ENCODE results near the gene STK40. TPM values are rescaled to one million over a fixed set of nuclear protein-coding genes. Genes with fewer than 3 reads are reported as not detected.
A peak's percentile ranks its signal among the peaks of the same experiment; 100 is the strongest.

Gene STK40
- polyA plus RNA-seq, 4 donors = 12.7 to 41.0 (median 25.3) TPM

- Histone ChIP-seq H3K9me3 (ENCODE audit: control insufficient read depth in 2 of 2, insufficient read depth in 1 of 2, low read depth in 1 of 2, low read length in 1 of 2) (no peaks in the 10 kb centered on the region), H3K27me3 (ENCODE audit: control insufficient read depth in 3 of 3, insufficient read depth in 3 of 3, low read length in 3 of 3) (no peaks in the 10 kb centered on the region), H3K4me1 (ENCODE audit: control insufficient read depth in 3 of 3, insufficient read depth in 2 of 3, low read depth in 1 of 3, low read length in 2 of 3) (peaks cover 0 to 6% (median 5%) of the 10 kb centered on the region in 3 donors), H3K4me3 (ENCODE audit: low read depth in 1 of 3, low read length in 3 of 3) (no peak overlapping the region), H3K36me3 (ENCODE audit: control insufficient read depth in 3 of 3, insufficient read depth in 2 of 3, low read depth in 1 of 3, low read length in 3 of 3) (peaks cover 7 to 29% (median 9%) of the 10 kb centered on the region in 3 donors), H3K27ac (ENCODE audit: low read depth in 1 of 3, low read length in 2 of 3) (no peak overlapping the region)
- FAIRE-seq = no peak
- no peak for DNase-seq
- WGBS, 3 donors = 78 to 79% (median 79%) methylated on average over 6 of the region's 6 CpGs
Measured at GRCh38 chr1:36396359-36396758, 10.6 kb upstream of the STK40 start.

GRCh38 chr1:36393686-36394085 lies 8.0 kb upstream of the STK40 start:
- no peak for FAIRE-seq
- WGBS, 3 donors = 95 to 97% (median 96%) methylated on average over 19 of the region's 19 CpGs
- H3K27me3 ChIP-seq (ENCODE audit: control insufficient read depth in 3 of 3, insufficient read depth in 3 of 3, low read length in 3 of 3) = no peaks in the 10 kb centered on the region

DNA sequence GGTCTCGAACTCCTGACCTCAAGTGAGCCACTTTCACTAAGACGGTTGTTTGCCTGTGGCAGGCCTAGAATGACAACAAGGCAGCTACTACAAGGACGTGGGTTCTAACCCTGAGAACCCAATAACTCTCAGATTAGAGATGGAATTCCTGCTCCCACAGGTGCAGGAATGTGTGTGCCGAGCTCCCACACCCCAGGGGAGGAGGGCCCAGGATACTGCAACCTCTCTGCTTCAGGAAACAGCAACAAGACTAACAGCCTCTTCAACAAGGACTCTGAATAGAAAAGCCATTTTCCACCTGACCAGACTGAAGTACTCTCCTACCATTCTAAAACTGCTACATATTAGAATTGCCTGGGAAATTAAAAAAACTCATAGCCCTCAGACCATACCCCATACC lies 7.1 kb upstream of the STK40 start:
- DNase-seq (no peak), FAIRE-seq (no peak)
- H3K36me3 ChIP-seq (ENCODE audit: control insufficient read depth in 3 of 3, insufficient read depth in 2 of 3, low read depth in 1 of 3, low read length in 3 of 3) = peaks cover 10 to 48% (median 12%) of the 10 kb centered on the region in 3 donors
- H3K4me1 ChIP-seq (ENCODE audit: control insufficient read depth in 3 of 3, insufficient read depth in 2 of 3, low read depth in 1 of 3, low read length in 2 of 3) = peaks cover 2 to 6% (median 3%) of the 10 kb centered on the region in 3 donors
- H3K4me3 ChIP-seq (ENCODE audit: low read depth in 1 of 3, low read length in 3 of 3) = no peak overlapping the region
- no peak overlapping the region for H3K27ac ChIP-seq (ENCODE audit: low read depth in 1 of 3, low read length in 2 of 3)
- WGBS, 3 donors = 89 to 95% (median 93%) methylated on average over 4 of the region's 4 CpGs
- H3K9me3 ChIP-seq (ENCODE audit: control insufficient read depth in 2 of 2, insufficient read depth in 1 of 2, low read depth in 1 of 2, low read length in 1 of 2) = no peaks in the 10 kb centered on the region
- H3K27me3 ChIP-seq (ENCODE audit: control insufficient read depth in 3 of 3, insufficient read depth in 3 of 3, low read length in 3 of 3) = no peaks in the 10 kb centered on the region

More at GRCh38 chr1:36393686-36394085, 8.0 kb upstream of the STK40 start:
- H3K4me1 ChIP-seq (ENCODE audit: control insufficient read depth in 3 of 3, insufficient read depth in 2 of 3, low read depth in 1 of 3, low read length in 2 of 3) = peaks cover 0 to 6% (median 5%) of the 10 kb centered on the region in 3 donors
- no peak overlapping the region for H3K4me3 ChIP-seq (ENCODE audit: low read depth in 1 of 3, low read length in 3 of 3)
- H3K9me3 ChIP-seq (ENCODE audit: control insufficient read depth in 2 of 2, insufficient read depth in 1 of 2, low read depth in 1 of 2, low read length in 1 of 2) = no peaks in the 10 kb centered on the region
- H3K27ac ChIP-seq (ENCODE audit: low read depth in 1 of 3, low read length in 2 of 3) = no peak overlapping the region
- H3K36me3 ChIP-seq (ENCODE audit: control insufficient read depth in 3 of 3, insufficient read depth in 2 of 3, low read depth in 1 of 3, low read length in 3 of 3) = peaks cover 10 to 45% (median 12%) of the 10 kb centered on the region in 3 donors
- no peak for DNase-seq

GRCh38 chr1:36391271-36391670 lies 5.5 kb upstream of the STK40 start:
- no peaks in the 10 kb centered on the region for H3K9me3 ChIP-seq (ENCODE audit: control insufficient read depth in 2 of 2, insufficient read depth in 1 of 2, low read depth in 1 of 2, low read length in 1 of 2)
- DNase-seq (no peak), FAIRE-seq (no peak)
- peaks cover 2 to 18% (median 2%) of the 10 kb centered on the region in 3 donors for H3K4me1 ChIP-seq (ENCODE audit: control insufficient read depth in 3 of 3, insufficient read depth in 2 of 3, low read depth in 1 of 3, low read length in 2 of 3)
- H3K4me3 ChIP-seq (ENCODE audit: low read depth in 1 of 3, low read length in 3 of 3) = no peak overlapping the region
- peaks cover 10 to 48% (median 12%) of the 10 kb centered on the region in 3 donors for H3K36me3 ChIP-seq (ENCODE audit: control insufficient read depth in 3 of 3, insufficient read depth in 2 of 3, low read depth in 1 of 3, low read length in 3 of 3)
- 90 to 96% (median 93%) methylated on average over 8 of the region's 8 CpGs for WGBS, 3 donors
- peak overlapping the region in 1 of 3 donors; percentile 43 for H3K27ac ChIP-seq (ENCODE audit: low read depth in 1 of 3, low read length in 2 of 3)
- H3K27me3 ChIP-seq (ENCODE audit: control insufficient read depth in 3 of 3, insufficient read depth in 3 of 3, low read length in 3 of 3) = no peaks in the 10 kb centered on the region

DNA sequence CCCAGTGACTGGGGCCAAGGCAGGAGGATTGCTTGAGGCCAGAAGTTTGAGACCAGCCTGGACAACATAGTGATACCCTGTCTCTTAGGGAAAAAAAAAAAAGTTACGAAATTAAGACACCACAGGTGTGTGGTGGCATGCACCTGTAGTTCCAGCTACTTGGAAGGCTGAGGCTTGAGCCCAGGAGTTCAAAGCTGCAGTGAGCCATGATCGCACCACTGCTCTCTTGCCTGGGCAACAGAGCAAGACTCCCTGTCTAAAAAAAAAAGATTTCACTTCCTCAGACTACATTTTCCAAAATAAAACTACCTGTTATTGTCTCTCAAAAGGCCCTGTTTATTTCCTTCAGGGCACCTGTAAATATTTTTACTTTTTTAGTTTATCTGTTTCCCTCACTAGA lies 4.7 kb upstream of the STK40 start:
- no peaks in the 10 kb centered on the region for H3K9me3 ChIP-seq (ENCODE audit: control insufficient read depth in 2 of 2, insufficient read depth in 1 of 2, low read depth in 1 of 2, low read length in 1 of 2)
- H3K27me3 ChIP-seq (ENCODE audit: control insufficient read depth in 3 of 3, insufficient read depth in 3 of 3, low read length in 3 of 3) = no peaks in the 10 kb centered on the region
- peaks cover 10 to 48% (median 12%) of the 10 kb centered on the region in 3 donors for H3K36me3 ChIP-seq (ENCODE audit: control insufficient read depth in 3 of 3, insufficient read depth in 2 of 3, low read depth in 1 of 3, low read length in 3 of 3)
- 87 to 94% (median 88%) methylated on average over 2 of the region's 2 CpGs for WGBS, 3 donors
- no peak for FAIRE-seq
- peaks cover 0 to 19% (median 2%) of the 10 kb centered on the region in 3 donors for H3K4me1 ChIP-seq (ENCODE audit: control insufficient read depth in 3 of 3, insufficient read depth in 2 of 3, low read depth in 1 of 3, low read length in 2 of 3)
- DNase-seq = no peak
- H3K27ac ChIP-seq (ENCODE audit: low read depth in 1 of 3, low read length in 2 of 3) = no peak overlapping the region
- no peak overlapping the region for H3K4me3 ChIP-seq (ENCODE audit: low read depth in 1 of 3, low read length in 3 of 3)

DNA sequence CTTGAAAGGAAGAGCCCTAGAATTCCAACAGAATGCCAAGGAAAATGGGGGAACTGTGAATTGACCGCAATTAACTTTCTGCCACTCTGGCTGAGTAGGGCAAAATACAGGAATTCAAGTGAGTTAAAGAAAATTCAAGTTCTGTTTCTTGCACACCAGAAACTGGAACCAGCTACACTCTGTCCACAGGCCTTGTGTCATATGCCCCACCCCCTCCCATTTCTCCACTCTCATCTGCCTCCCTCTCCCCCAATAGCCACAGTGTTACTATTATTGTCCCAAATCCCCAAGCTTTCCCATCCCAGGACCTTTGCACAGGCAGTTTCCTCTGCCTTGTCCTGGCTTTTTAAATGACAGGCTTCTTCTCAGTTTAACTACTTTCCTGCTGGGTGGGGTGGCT lies 4.3 kb upstream of the STK40 start:
- Histone ChIP-seq H3K27ac (ENCODE audit: low read depth in 1 of 3, low read length in 2 of 3) (no peak overlapping the region), H3K9me3 (ENCODE audit: control insufficient read depth in 2 of 2, insufficient read depth in 1 of 2, low read depth in 1 of 2, low read length in 1 of 2) (no peaks in the 10 kb centered on the region), H3K27me3 (ENCODE audit: control insufficient read depth in 3 of 3, insufficient read depth in 3 of 3, low read length in 3 of 3) (no peaks in the 10 kb centered on the region), H3K4me3 (ENCODE audit: low read depth in 1 of 3, low read length in 3 of 3) (no peak overlapping the region), H3K4me1 (ENCODE audit: control insufficient read depth in 3 of 3, insufficient read depth in 2 of 3, low read depth in 1 of 3, low read length in 2 of 3) (peaks cover 0 to 19% (median 2%) of the 10 kb centered on the region in 3 donors), H3K36me3 (ENCODE audit: control insufficient read depth in 3 of 3, insufficient read depth in 2 of 3, low read depth in 1 of 3, low read length in 3 of 3) (peaks cover 10 to 48% (median 12%) of the 10 kb centered on the region in 3 donors)
- DNase-seq (no peak), FAIRE-seq (no peak)
- 92 to 100% (median 100%) methylated on average over 1 of the region's 1 CpG for WGBS, 3 donors

DNA sequence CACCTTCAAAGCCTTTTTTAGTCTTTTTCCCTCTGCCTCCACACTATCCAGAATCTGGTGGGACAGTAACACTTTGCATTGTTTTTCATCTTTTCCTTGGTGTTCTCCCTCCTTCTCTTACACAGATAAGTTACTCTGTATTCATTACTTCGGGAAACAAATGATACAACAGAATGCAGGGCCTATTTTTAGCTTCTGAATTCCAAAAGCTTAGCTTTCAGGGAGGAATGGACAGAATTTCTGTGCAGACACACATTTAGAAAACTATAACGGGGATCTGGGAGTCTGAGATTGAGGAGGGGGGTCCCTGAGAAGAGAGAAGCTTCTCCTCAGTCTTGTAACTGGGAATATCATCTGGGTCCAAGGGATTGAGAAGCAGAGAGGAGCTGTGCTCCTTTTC lies 3.5 kb upstream of the STK40 start:
- Histone ChIP-seq H3K9me3 (ENCODE audit: control insufficient read depth in 2 of 2, insufficient read depth in 1 of 2, low read depth in 1 of 2, low read length in 1 of 2) (no peaks in the 10 kb centered on the region), H3K27me3 (ENCODE audit: control insufficient read depth in 3 of 3, insufficient read depth in 3 of 3, low read length in 3 of 3) (no peaks in the 10 kb centered on the region), H3K36me3 (ENCODE audit: control insufficient read depth in 3 of 3, insufficient read depth in 2 of 3, low read depth in 1 of 3, low read length in 3 of 3) (peaks cover 10 to 46% (median 12%) of the 10 kb centered on the region in 3 donors), H3K4me3 (ENCODE audit: low read depth in 1 of 3, low read length in 3 of 3) (no peak overlapping the region), H3K4me1 (ENCODE audit: control insufficient read depth in 3 of 3, insufficient read depth in 2 of 3, low read depth in 1 of 3, low read length in 2 of 3) (peaks cover 0 to 24% (median 2%) of the 10 kb centered on the region in 3 donors), H3K27ac (ENCODE audit: low read depth in 1 of 3, low read length in 2 of 3) (peak overlapping the region in 1 of 3 donors; percentile 18)
- no peak for FAIRE-seq
- no peak for DNase-seq
- WGBS, 3 donors = 81 to 100% (median 88%) methylated on average over 2 of the region's 2 CpGs

DNA sequence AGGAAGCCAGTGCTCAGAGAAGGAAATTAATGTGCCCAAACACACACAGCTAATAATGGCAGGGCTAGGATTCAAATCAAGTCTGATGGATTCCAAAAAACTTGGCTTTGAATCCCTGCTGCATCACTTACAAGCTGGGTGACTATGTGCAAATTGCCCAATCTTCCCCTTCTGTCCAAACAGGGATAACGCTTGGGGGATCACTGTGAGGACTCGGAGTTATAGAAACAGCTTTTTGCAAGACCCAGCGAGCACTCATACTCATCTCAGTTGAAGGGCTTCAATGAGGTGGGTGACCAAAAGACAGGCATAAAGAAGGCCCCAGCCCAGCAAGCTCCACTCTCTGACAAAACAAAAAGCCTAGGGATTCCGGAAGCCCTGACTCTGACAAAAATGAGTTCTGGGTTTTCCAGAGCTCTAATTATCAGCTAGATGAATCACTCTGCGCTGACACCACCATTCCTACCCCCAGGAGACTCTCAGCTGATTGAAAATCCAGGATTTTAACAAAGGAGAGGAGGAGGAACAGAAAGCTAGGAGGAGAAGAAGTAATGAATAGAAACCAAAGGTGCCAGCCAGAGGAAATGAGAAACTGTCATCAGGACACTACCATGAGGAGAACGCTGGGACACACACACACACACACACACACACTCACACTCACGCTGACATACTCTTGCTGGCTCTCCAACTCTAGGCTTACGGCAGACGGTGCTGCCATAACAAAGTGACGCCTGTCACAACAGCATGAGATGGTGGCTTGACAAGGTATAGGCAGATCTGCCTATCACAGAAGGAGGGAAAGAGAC lies 1.6 kb upstream of the STK40 start:
- Histone ChIP-seq H3K4me3 (ENCODE audit: low read depth in 1 of 3, low read length in 3 of 3) (peak overlapping the region in 1 of 3 donors; percentile 39), H3K4me1 (ENCODE audit: control insufficient read depth in 3 of 3, insufficient read depth in 2 of 3, low read depth in 1 of 3, low read length in 2 of 3) (peaks cover 2 to 33% (median 7%) of the 10 kb centered on the region in 3 donors), H3K27me3 (ENCODE audit: control insufficient read depth in 3 of 3, insufficient read depth in 3 of 3, low read length in 3 of 3) (no peaks in the 10 kb centered on the region), H3K36me3 (ENCODE audit: control insufficient read depth in 3 of 3, insufficient read depth in 2 of 3, low read depth in 1 of 3, low read length in 3 of 3) (peaks cover 3 to 31% (median 7%) of the 10 kb centered on the region in 3 donors), H3K27ac (ENCODE audit: low read depth in 1 of 3, low read length in 2 of 3) (peak overlapping the region; percentile 90 to 99 (median 96)), H3K9me3 (ENCODE audit: control insufficient read depth in 2 of 2, insufficient read depth in 1 of 2, low read depth in 1 of 2, low read length in 1 of 2) (no peaks in the 10 kb centered on the region)
- FAIRE-seq (no peak), DNase-seq (peak in 1 of 2 donors; percentile 37)
- WGBS, 3 donors = 65 to 80% (median 80%) methylated on average over 10 of the region's 10 CpGs
